ENCODE results near the gene NAB2. TPM values are rescaled to one million over a fixed set of nuclear protein-coding genes. Genes with fewer than 3 reads are reported as not detected.

Gene NAB2
- total RNA-seq, 2 donors from 2014 or later = 19.0 to 65.5 TPM

DNA sequence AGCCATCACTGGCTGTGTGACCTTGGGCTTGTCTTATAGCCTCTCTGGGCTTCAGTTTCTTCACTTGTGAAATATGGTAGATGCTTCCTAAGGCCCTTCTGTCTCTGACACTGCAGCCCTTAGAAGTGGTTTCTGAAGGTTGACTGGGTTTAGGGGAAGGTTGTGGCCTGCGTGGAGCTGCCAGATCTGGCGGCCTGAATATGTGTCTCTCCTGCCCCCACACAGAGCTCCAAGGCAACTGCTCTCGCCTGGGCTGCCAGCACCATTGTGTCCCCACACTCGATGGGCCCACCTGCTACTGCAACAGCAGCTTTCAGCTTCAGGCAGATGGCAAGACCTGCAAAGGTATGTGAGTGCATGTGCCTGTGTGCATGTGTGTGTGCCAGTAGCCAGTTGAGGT is 54.5 kb downstream of the NAB2 start:
- intact Hi-C loops (cut with DNase I) = no loop called here
- DNase-seq (ENCODE audit: low spot score) = no peak
- 90% methylated on average over 4 of the region's 4 CpGs for WGBS
- H3K36me3 ChIP-seq = peaks cover 0 to 10% of the 10 kb centered on the region in 2 donors
- H3K4me1 ChIP-seq (replicated peaks) = no peaks in the 10 kb centered on the region
- no peaks in the 10 kb centered on the region for H3K27me3 ChIP-seq (replicated peaks; ENCODE audit: insufficient read depth)
- no peak overlapping the region for H3K27ac ChIP-seq
- no peak overlapping the region for H3K4me3 ChIP-seq
- no peak for TF ChIP-seq POLR2AphosphoS5 (IDR thresholded peaks at IDR 0.05)
- TF ChIP-seq, protein P1, sequence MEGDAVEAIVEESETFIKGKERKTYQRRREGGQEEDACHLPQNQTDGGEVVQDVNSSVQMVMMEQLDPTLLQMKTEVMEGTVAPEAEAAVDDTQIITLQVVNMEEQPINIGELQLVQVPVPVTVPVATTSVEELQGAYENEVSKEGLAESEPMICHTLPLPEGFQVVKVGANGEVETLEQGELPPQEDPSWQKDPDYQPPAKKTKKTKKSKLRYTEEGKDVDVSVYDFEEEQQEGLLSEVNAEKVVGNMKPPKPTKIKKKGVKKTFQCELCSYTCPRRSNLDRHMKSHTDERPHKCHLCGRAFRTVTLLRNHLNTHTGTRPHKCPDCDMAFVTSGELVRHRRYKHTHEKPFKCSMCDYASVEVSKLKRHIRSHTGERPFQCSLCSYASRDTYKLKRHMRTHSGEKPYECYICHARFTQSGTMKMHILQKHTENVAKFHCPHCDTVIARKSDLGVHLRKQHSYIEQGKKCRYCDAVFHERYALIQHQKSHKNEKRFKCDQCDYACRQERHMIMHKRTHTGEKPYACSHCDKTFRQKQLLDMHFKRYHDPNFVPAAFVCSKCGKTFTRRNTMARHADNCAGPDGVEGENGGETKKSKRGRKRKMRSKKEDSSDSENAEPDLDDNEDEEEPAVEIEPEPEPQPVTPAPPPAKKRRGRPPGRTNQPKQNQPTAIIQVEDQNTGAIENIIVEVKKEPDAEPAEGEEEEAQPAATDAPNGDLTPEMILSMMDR (IDR thresholded peaks at IDR 0.05) = no peak
- no peak for TF ChIP-seq POLR2A (IDR thresholded peaks at IDR 0.05)
- no peaks in the 10 kb centered on the region for H3K9me3 ChIP-seq

Other genes with a start within 250 kb of the NAB2 start
- gene SDR9C7, start 154.7 kb upstream of the NAB2 start, total RNA-seq = 1 to 10 TPM in 1 of 2 donors, not detected in 1; 1.1 TPM
- 1 to 10 TPM; 4.4 to 7.8 TPM for gene RDH16, start 131.5 kb upstream of the NAB2 start, total RNA-seq
- 10 to 100 TPM in 1 of 2 donors, 1 to 10 TPM in 1; 5.8 to 15.6 TPM for gene ZBTB39, start 82.6 kb upstream of the NAB2 start, total RNA-seq
- gene TAC3, start 72.6 kb upstream of the NAB2 start, total RNA-seq = not detected
- gene MYO1A, start 39.0 kb upstream of the NAB2 start, total RNA-seq = under 1 TPM; 0.09 to 0.74 TPM
- 10 to 100 TPM; 10.8 to 13.0 TPM for gene NEMP1, start 10.3 kb upstream of the NAB2 start, total RNA-seq
- 100 to 1,000 TPM; 124 to 237 TPM for gene STAT6, start 22.2 kb downstream of the NAB2 start, total RNA-seq
- 100 to 1,000 TPM in 1 of 2 donors, 10 to 100 TPM in 1; 53.5 to 198 TPM for gene LRP1, start 39.4 kb downstream of the NAB2 start, total RNA-seq
- gene LRP1-AS, start 58.5 kb downstream of the NAB2 start, total RNA-seq = not detected
- gene NXPH4, start 127.7 kb downstream of the NAB2 start, total RNA-seq = 10 to 100 TPM; 10.2 to 18.1 TPM
- 10 to 100 TPM; 49.6 to 51.4 TPM for gene SHMT2, start 140.6 kb downstream of the NAB2 start, total RNA-seq
- 10 to 100 TPM in 1 of 2 donors, 1 to 10 TPM in 1; 4.8 to 20.9 TPM for gene STAC3, start 162.1 kb downstream of the NAB2 start, total RNA-seq